ENCODE data around the gene G6PC3. TPM values are rescaled to one million over a fixed set of nuclear protein-coding genes. Genes with fewer than 3 reads are reported as not detected.

The G6PC3 gene
- total and polyA plus RNA-seq, 12 donors = 51.2 to 254 (median 86.4) TPM

GRCh38 chr17:44062871-44063270, 7.7 kb upstream of the G6PC3 start:
- H3K27me3 ChIP-seq = no peaks in the 10 kb centered on the region
- H3K27ac ChIP-seq = no peak overlapping the region
- no peak for TF ChIP-seq POLR2A (IDR thresholded peaks at IDR 0.05)
- TF ChIP-seq, protein P1, sequence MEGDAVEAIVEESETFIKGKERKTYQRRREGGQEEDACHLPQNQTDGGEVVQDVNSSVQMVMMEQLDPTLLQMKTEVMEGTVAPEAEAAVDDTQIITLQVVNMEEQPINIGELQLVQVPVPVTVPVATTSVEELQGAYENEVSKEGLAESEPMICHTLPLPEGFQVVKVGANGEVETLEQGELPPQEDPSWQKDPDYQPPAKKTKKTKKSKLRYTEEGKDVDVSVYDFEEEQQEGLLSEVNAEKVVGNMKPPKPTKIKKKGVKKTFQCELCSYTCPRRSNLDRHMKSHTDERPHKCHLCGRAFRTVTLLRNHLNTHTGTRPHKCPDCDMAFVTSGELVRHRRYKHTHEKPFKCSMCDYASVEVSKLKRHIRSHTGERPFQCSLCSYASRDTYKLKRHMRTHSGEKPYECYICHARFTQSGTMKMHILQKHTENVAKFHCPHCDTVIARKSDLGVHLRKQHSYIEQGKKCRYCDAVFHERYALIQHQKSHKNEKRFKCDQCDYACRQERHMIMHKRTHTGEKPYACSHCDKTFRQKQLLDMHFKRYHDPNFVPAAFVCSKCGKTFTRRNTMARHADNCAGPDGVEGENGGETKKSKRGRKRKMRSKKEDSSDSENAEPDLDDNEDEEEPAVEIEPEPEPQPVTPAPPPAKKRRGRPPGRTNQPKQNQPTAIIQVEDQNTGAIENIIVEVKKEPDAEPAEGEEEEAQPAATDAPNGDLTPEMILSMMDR (IDR thresholded peaks at IDR 0.05) = no peak
- 93 to 97% (median 94%) methylated on average over 15 of the region's 15 CpGs for WGBS, 4 donors
- H3K4me1 ChIP-seq (replicated peaks in 1 of 2) = peaks cover 9 to 38% of the 10 kb centered on the region in 2 donors
- peak in 1 of 7 donors; percentile 9 for DNase-seq
- H3K9me3 ChIP-seq (replicated peaks in 1 of 3) = no peaks in the 10 kb centered on the region
- peaks cover 0 to 42% of the 10 kb centered on the region in 2 donors for H3K36me3 ChIP-seq (replicated peaks in 1 of 2)
- no peak overlapping the region for H3K4me3 ChIP-seq
- intact Hi-C loops (cut with DNase I) = loop anchor here in 1 of 2 donors (10.0 kb wide), 1 partner anchor 52 kb away; no protein-coding TSS in a partner anchor

- Histone ChIP-seq H3K4me3 (no peak overlapping the region), H3K4me1 (replicated peaks in 1 of 2) (peaks cover 9 to 36% of the 10 kb centered on the region in 2 donors), H3K36me3 (replicated peaks in 1 of 2) (peaks cover 0 to 33% of the 10 kb centered on the region in 2 donors), H3K27ac (no peak overlapping the region), H3K9me3 (replicated peaks in 1 of 3) (no peaks in the 10 kb centered on the region), H3K27me3 (no peaks in the 10 kb centered on the region)
- 71 to 76% (median 72%) methylated on average over 10 of the region's 10 CpGs for WGBS, 4 donors
- TF ChIP-seq, protein P1 (IDR thresholded peaks at IDR 0.05) = no peak
- no peak for TF ChIP-seq POLR2A (IDR thresholded peaks at IDR 0.05)
- peak in 1 of 7 donors; percentile 9 for DNase-seq
- intact Hi-C loops (cut with DNase I) = loop anchor here in 1 of 2 donors (10.0 kb wide), 1 partner anchor 51 kb away; no protein-coding TSS in a partner anchor
Measured at GRCh38 chr17:44063704-44064639, 6.6 kb upstream of the G6PC3 start.

GRCh38 chr17:44065668-44066203, 4.8 kb upstream of the G6PC3 start:
- peaks cover 0 to 21% of the 10 kb centered on the region in 2 donors for H3K36me3 ChIP-seq (replicated peaks in 1 of 2)
- H3K9me3 ChIP-seq (replicated peaks in 1 of 3) = no peaks in the 10 kb centered on the region
- peak overlapping the region; percentile 88 to 98 (median 91) for H3K27ac ChIP-seq
- TF ChIP-seq POLR2A (IDR thresholded peaks at IDR 0.05) = no peak
- TF ChIP-seq, protein P1 (IDR thresholded peaks at IDR 0.05) = no peak
- peak overlapping the region in 3 of 4 donors; percentile 73 to 81 (median 74) for H3K4me3 ChIP-seq
- no peaks in the 10 kb centered on the region for H3K27me3 ChIP-seq
- intact Hi-C loops (cut with DNase I) = loop anchor here in 1 of 2 donors (10.0 kb wide), 1 partner anchor 49 kb away; no protein-coding TSS in a partner anchor
- H3K4me1 ChIP-seq (replicated peaks in 1 of 2) = peaks cover 13 to 36% of the 10 kb centered on the region in 2 donors
- no peak for DNase-seq
- WGBS, 4 donors = 1 to 5% (median 2%) methylated on average over 9 of the region's 9 CpGs
